ENCODE results near the gene GPR31. TPM values are rescaled to one million over a fixed set of nuclear protein-coding genes. Genes with fewer than 3 reads are reported as not detected.

GPR31 gene
- polyA plus RNA-seq, 2 of the 4 experiments (the other 2 are of a cell fraction) = not detected

DNA sequence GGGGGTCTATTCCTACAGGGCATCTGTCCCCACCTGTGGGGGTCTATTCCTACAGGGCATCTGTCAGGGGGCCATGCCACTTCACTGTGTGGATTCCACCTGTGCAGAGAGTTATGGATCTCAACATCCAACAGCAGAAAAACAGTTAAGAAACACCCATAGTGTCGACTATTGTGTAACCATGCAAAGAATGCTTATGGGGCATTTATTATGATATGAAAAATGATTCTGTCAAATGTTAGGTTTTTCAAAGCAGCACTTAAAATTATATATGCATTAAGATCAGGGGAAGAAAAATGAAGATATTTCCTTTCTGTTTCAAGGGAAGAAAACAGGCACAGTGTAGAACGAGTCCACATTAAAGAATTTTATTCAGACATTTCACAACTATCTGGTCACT lies 2.9 kb downstream of the GPR31 start:
- DNase-seq (ENCODE audit: low read depth in 1 of 2, low spot score in 1 of 2) = no peak
- no peak for FAIRE-seq
- WGBS (ENCODE audit: missing lambda C conversion rate) = 38% methylated on average over 2 of the region's 2 CpGs
- ATAC-seq = no peak
- Histone ChIP-seq H3K4me2 (no peak overlapping the region), H3K27ac (no peak overlapping the region), H3K9me3 (no peaks in the 10 kb centered on the region), H3K4me3 (no peak overlapping the region), H3K4me1 (no peaks in the 10 kb centered on the region)
- ChIA-PET POLR2A (no interaction called here), CTCF (no interaction called here)
- TF ChIP-seq, protein P1, sequence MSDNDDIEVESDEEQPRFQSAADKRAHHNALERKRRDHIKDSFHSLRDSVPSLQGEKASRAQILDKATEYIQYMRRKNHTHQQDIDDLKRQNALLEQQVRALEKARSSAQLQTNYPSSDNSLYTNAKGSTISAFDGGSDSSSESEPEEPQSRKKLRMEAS (IDR thresholded peaks at IDR 0.05) = no peak
- TF ChIP-seq MAFK (IDR thresholded peaks at IDR 0.05; ENCODE audit: partially characterized antibody) = peak; percentile 21
- TF ChIP-seq, protein P2, sequence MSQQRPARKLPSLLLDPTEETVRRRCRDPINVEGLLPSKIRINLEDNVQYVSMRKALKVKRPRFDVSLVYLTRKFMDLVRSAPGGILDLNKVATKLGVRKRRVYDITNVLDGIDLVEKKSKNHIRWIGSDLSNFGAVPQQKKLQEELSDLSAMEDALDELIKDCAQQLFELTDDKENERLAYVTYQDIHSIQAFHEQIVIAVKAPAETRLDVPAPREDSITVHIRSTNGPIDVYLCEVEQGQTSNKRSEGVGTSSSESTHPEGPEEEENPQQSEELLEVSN (IDR thresholded peaks at IDR 0.05; ENCODE audit: borderline replicate concordance, low read depth) = no peak

DNA sequence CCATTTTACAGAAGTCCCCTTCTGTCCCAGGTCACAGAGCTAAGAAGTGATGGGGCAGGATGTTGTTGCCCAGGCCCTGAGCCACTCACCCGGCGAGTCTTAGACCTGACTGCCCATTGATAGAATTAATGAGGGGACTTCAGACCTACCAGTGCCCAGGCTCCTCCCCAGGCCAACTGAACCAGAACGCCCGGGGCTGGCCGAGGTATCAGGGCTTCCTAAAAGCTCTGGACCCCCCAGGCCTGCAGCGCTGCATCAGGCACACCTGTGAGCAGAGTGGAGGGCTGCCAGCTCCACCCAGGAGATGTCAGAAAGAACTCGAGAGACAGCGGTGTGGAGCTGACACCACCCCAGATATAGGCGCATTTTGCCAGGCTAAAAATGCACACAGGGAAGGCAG lies 3.5 kb downstream of the GPR31 start:
- POLR2A ChIA-PET = no interaction called here
- no peak for TF ChIP-seq BHLHE40 (IDR thresholded peaks at IDR 0.05; ENCODE audit: low read depth, low read length)
- TF ChIP-seq EHF (CRISPR knock-in tag; IDR thresholded peaks at IDR 0.05) = no peak
- no peak for TF ChIP-seq CEBPB (IDR thresholded peaks at IDR 0.05)
- no peak for TF ChIP-seq HMGXB4 (CRISPR knock-in tag; IDR thresholded peaks at IDR 0.05; ENCODE audit: borderline replicate concordance)
- no peak for TF ChIP-seq KDM1A (IDR thresholded peaks at IDR 0.05; ENCODE audit: low read depth)
- TF ChIP-seq SREBF2 (IDR thresholded peaks at IDR 0.05) = no peak
- no peak for TF ChIP-seq ZFP36 (IDR thresholded peaks at IDR 0.05; ENCODE audit: borderline replicate concordance, partially characterized antibody)
- TF ChIP-seq HOXB5 (CRISPR knock-in tag; IDR thresholded peaks at IDR 0.05) = no peak
- no peak for TF ChIP-seq JUN (IDR thresholded peaks at IDR 0.05)
- no peak for TF ChIP-seq MYC (IDR thresholded peaks at IDR 0.05; ENCODE audit: borderline replicate concordance, low read length)
- TF ChIP-seq ATOH8 (CRISPR knock-in tag; IDR thresholded peaks at IDR 0.05; ENCODE audit: low read depth) = no peak
- TF ChIP-seq CHD2 (IDR thresholded peaks at IDR 0.05; ENCODE audit: low read length, partially characterized antibody) = no peak
- TF ChIP-seq TP53 (CRISPR knock-in tag; IDR thresholded peaks at IDR 0.05) = no peak
- TF ChIP-seq NFE2L2 (conservative IDR thresholded peaks at IDR 0.05; ENCODE audit: low read length) = no peak
- no peak for TF ChIP-seq CBX8 (IDR thresholded peaks at IDR 0.05)
- no peak for TF ChIP-seq CBX2 (IDR thresholded peaks at IDR 0.05; ENCODE audit: borderline replicate concordance, low read depth)
- no peak for TF ChIP-seq RFX5 (IDR thresholded peaks at IDR 0.05)
- DNase-seq (ENCODE audit: low read depth in 1 of 2, low spot score in 1 of 2) = no peak
- CTCF ChIA-PET = no interaction called here
- H3K9me3 ChIP-seq = no peaks in the 10 kb centered on the region
- H3K4me2 ChIP-seq = no peak overlapping the region
- no peak for ATAC-seq
- H3K4me1 ChIP-seq = no peaks in the 10 kb centered on the region
- H3K27ac ChIP-seq = no peak overlapping the region
- WGBS (ENCODE audit: missing lambda C conversion rate) = 77% methylated on average over 5 of the region's 9 CpGs
- no peak overlapping the region for H3K4me3 ChIP-seq
- no peak for FAIRE-seq

GRCh38 chr6:167153521-167153959 lies 4.2 kb downstream of the GPR31 start:
- WGBS (ENCODE audit: missing lambda C conversion rate) = 37% methylated on average over 13 of the region's 13 CpGs
- Histone ChIP-seq H3K9me3 (no peaks in the 10 kb centered on the region), H3K4me1 (no peaks in the 10 kb centered on the region), H3K4me2 (no peak overlapping the region), H3K4me3 (no peak overlapping the region), H3K27ac (no peak overlapping the region)
- ChIA-PET CTCF (no interaction called here), POLR2A (no interaction called here)
- FAIRE-seq = no peak
- no peak for ATAC-seq
- no peak for DNase-seq (ENCODE audit: low read depth in 1 of 2, low spot score in 1 of 2)
- TF ChIP-seq NPAS2 (CRISPR knock-in tag; IDR thresholded peaks at IDR 0.05; ENCODE audit: borderline replicate concordance) = no peak
- TF ChIP-seq KDM5A (IDR thresholded peaks at IDR 0.05) = no peak
- TF ChIP-seq ZSCAN20 (CRISPR knock-in tag; IDR thresholded peaks at IDR 0.05) = no peak
- no peak for TF ChIP-seq NFE2L2 (conservative IDR thresholded peaks at IDR 0.05; ENCODE audit: low read length)
- TF ChIP-seq JUN (IDR thresholded peaks at IDR 0.05) = no peak
- no peak for TF ChIP-seq ATOH8 (CRISPR knock-in tag; IDR thresholded peaks at IDR 0.05; ENCODE audit: low read depth)
- TF ChIP-seq, protein P1 (IDR thresholded peaks at IDR 0.05) = no peak
- TF ChIP-seq, protein P3, sequence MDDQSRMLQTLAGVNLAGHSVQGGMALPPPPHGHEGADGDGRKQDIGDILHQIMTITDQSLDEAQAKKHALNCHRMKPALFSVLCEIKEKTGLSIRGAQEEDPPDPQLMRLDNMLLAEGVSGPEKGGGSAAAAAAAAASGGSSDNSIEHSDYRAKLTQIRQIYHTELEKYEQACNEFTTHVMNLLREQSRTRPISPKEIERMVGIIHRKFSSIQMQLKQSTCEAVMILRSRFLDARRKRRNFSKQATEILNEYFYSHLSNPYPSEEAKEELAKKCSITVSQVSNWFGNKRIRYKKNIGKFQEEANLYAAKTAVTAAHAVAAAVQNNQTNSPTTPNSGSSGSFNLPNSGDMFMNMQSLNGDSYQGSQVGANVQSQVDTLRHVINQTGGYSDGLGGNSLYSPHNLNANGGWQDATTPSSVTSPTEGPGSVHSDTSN (IDR thresholded peaks at IDR 0.05) = no peak
- TF ChIP-seq, protein P4, sequence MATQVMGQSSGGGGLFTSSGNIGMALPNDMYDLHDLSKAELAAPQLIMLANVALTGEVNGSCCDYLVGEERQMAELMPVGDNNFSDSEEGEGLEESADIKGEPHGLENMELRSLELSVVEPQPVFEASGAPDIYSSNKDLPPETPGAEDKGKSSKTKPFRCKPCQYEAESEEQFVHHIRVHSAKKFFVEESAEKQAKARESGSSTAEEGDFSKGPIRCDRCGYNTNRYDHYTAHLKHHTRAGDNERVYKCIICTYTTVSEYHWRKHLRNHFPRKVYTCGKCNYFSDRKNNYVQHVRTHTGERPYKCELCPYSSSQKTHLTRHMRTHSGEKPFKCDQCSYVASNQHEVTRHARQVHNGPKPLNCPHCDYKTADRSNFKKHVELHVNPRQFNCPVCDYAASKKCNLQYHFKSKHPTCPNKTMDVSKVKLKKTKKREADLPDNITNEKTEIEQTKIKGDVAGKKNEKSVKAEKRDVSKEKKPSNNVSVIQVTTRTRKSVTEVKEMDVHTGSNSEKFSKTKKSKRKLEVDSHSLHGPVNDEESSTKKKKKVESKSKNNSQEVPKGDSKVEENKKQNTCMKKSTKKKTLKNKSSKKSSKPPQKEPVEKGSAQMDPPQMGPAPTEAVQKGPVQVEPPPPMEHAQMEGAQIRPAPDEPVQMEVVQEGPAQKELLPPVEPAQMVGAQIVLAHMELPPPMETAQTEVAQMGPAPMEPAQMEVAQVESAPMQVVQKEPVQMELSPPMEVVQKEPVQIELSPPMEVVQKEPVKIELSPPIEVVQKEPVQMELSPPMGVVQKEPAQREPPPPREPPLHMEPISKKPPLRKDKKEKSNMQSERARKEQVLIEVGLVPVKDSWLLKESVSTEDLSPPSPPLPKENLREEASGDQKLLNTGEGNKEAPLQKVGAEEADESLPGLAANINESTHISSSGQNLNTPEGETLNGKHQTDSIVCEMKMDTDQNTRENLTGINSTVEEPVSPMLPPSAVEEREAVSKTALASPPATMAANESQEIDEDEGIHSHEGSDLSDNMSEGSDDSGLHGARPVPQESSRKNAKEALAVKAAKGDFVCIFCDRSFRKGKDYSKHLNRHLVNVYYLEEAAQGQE (IDR thresholded peaks at IDR 0.05) = no peak
- TF ChIP-seq TFCP2L1 (CRISPR knock-in tag; IDR thresholded peaks at IDR 0.05) = no peak

Data from A549 (cell line).